GM11168 (cell line): Measurements from ENCODE around the gene PRPS1.

Experiments
- in situ Hi-C: fragments of 300-500 bp; cut with MboI; formaldehyde crosslinking; loops from one replicate; pipeline ENCODE4 v1.12.0; 2022; ENCODE audit warnings: low sequenced_read_pairs; ENCODE audit not compliant: unreplicated experiment

Gene PRPS1

GRCh38 chrX:107628662-107629539, 591 bp downstream of the PRPS1 start:
- in situ Hi-C loops, result no loop called here

- in situ Hi-C loops, result no loop called here
Measured at GRCh38 chrX:107629540-107629909, 1.2 kb downstream of the PRPS1 start.

GRCh38 chrX:107630031-107630689, 1.9 kb downstream of the PRPS1 start:
- in situ Hi-C loops, result no loop called here

GRCh38 chrX:107632346-107632745, 4.0 kb downstream of the PRPS1 start:
- in situ Hi-C loops, result no loop called here

- in situ Hi-C loops, result no loop called here
Measured at GRCh38 chrX:107646735-107647134, 18.4 kb downstream of the PRPS1 start.

- in situ Hi-C loops, result no loop called here
Measured at GRCh38 chrX:107648332-107648731, 20.0 kb downstream of the PRPS1 start.

GRCh38 chrX:107654566-107654871, 26.2 kb downstream of the PRPS1 start:
- in situ Hi-C loops, result no loop called here

GRCh38 chrX:107654872-107655761, 26.8 kb downstream of the PRPS1 start:
- in situ Hi-C loops, result no loop called here

- in situ Hi-C loops, result no loop called here
Measured at GRCh38 chrX:107656978-107657377, 28.7 kb downstream of the PRPS1 start.

- in situ Hi-C loops, result no loop called here
Measured at GRCh38 chrX:107658660-107659059, 30.4 kb downstream of the PRPS1 start.

GRCh38 chrX:107659286-107659685, 31.0 kb downstream of the PRPS1 start:
- in situ Hi-C loops, result no loop called here

- in situ Hi-C loops, result loop anchor here (10.0 kb wide), 1 partner anchor 115 kb away; the partner anchor contains the start of genes NCBP2L and TSC22D3
Measured at GRCh38 chrX:107659768-107660167, 31.5 kb downstream of the PRPS1 start.

- in situ Hi-C loops, result loop anchor here (10.0 kb wide), 1 partner anchor 113 kb away; the partner anchor contains the start of genes NCBP2L and TSC22D3
Measured at GRCh38 chrX:107662145-107662544, 33.8 kb downstream of the PRPS1 start.

- in situ Hi-C loops, result loop anchor here (10.0 kb wide), 1 partner anchor 112 kb away; the partner anchor contains the start of genes NCBP2L and TSC22D3
Measured at GRCh38 chrX:107662824-107663223, 34.5 kb downstream of the PRPS1 start.

GRCh38 chrX:107666931-107667330, 38.6 kb downstream of the PRPS1 start:
- in situ Hi-C loops, result loop anchor here (10.0 kb wide), 1 partner anchor 108 kb away; the partner anchor contains the start of genes NCBP2L and TSC22D3

GRCh38 chrX:107667426-107667825, 39.1 kb downstream of the PRPS1 start:
- in situ Hi-C loops, result loop anchor here (10.0 kb wide), 1 partner anchor 107 kb away; the partner anchor contains the start of genes NCBP2L and TSC22D3

- in situ Hi-C loops, result loop anchor here (10.0 kb wide), 1 partner anchor 106 kb away; the partner anchor contains the start of genes NCBP2L and TSC22D3
Measured at GRCh38 chrX:107668710-107669109, 40.4 kb downstream of the PRPS1 start.

- in situ Hi-C loops, result loop anchor here (10.0 kb wide), 1 partner anchor 106 kb away; the partner anchor contains the start of genes NCBP2L and TSC22D3
Measured at GRCh38 chrX:107669261-107669660, 41.0 kb downstream of the PRPS1 start.

GRCh38 chrX:107669885-107670628, 41.7 kb downstream of the PRPS1 start:
- in situ Hi-C loops, result loop anchor here (10.0 kb wide), 1 partner anchor 105 kb away; the partner anchor contains the start of genes NCBP2L and TSC22D3
